ENCODE data around the gene DNAJC30.

Gene DNAJC30

DNA sequence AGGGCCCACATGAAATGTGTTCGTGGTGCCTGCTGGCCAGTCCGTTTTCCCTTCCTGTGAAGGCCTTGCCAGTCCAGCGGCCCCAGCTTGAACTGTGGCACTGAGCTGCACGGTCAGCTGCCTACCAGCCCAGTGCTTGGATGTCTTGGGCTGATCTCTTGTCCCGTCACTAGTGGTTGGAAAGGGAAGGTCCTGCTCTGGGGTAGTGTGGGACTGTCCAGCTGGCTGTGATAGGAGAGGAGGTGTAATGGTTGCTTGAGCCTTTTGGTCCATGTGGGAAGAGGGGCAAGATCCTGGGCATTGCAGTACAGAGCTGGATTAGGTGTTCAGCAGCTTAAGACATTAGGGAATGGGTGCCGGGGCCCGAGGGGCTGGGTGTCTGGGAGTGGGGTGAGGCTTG, 15.2 kb upstream of the DNAJC30 start:
- Histone ChIP-seq H3K9me2 (replicated peaks; ENCODE audit: control insufficient read depth, low read length) (no peaks in the 10 kb centered on the region), H4K20me1 (ENCODE audit: control insufficient read depth, insufficient read depth, low read depth, low read length) (no peaks in the 10 kb centered on the region), H3K4me3 (ENCODE audit: low read length) (no peak overlapping the region), H3K79me2 (ENCODE audit: control insufficient read depth, low read length) (no peaks in the 10 kb centered on the region), H3K27ac (ENCODE audit: low read depth, low read length) (no peak overlapping the region), H3K9me3 (ENCODE audit: control insufficient read depth, insufficient read depth, low read length) (no peaks in the 10 kb centered on the region), H3K4me1 (ENCODE audit: control insufficient read depth, low read length) (no peaks in the 10 kb centered on the region), H3F3A (ENCODE audit: control insufficient read depth, insufficient read depth) (no peaks in the 10 kb centered on the region), H3K4me2 (ENCODE audit: low read length) (no peak overlapping the region), H3K27me3 (ENCODE audit: control insufficient read depth, low read length) (no peaks in the 10 kb centered on the region), H3K36me3 (ENCODE audit: control insufficient read depth, low read length) (peaks cover 59% of the 10 kb centered on the region)
- TF ChIP-seq, protein P1, sequence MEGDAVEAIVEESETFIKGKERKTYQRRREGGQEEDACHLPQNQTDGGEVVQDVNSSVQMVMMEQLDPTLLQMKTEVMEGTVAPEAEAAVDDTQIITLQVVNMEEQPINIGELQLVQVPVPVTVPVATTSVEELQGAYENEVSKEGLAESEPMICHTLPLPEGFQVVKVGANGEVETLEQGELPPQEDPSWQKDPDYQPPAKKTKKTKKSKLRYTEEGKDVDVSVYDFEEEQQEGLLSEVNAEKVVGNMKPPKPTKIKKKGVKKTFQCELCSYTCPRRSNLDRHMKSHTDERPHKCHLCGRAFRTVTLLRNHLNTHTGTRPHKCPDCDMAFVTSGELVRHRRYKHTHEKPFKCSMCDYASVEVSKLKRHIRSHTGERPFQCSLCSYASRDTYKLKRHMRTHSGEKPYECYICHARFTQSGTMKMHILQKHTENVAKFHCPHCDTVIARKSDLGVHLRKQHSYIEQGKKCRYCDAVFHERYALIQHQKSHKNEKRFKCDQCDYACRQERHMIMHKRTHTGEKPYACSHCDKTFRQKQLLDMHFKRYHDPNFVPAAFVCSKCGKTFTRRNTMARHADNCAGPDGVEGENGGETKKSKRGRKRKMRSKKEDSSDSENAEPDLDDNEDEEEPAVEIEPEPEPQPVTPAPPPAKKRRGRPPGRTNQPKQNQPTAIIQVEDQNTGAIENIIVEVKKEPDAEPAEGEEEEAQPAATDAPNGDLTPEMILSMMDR (IDR thresholded peaks at IDR 0.05; ENCODE audit: low read depth, low read length, poor library complexity, severe bottlenecking): no peak
- no peak for TF ChIP-seq EZH2phosphoT487 (IDR thresholded peaks at IDR 0.05; ENCODE audit: borderline replicate concordance, low read length)

GRCh38 chr7:73696372-73696771, 13.1 kb upstream of the DNAJC30 start:
- Histone ChIP-seq H3F3A (ENCODE audit: control insufficient read depth, insufficient read depth) (no peaks in the 10 kb centered on the region), H3K27ac (ENCODE audit: low read depth, low read length) (no peak overlapping the region), H3K4me1 (ENCODE audit: control insufficient read depth, low read length) (no peaks in the 10 kb centered on the region), H3K4me3 (ENCODE audit: low read length) (no peak overlapping the region), H4K20me1 (ENCODE audit: control insufficient read depth, insufficient read depth, low read depth, low read length) (no peaks in the 10 kb centered on the region), H3K4me2 (ENCODE audit: low read length) (no peak overlapping the region), H3K9me2 (replicated peaks; ENCODE audit: control insufficient read depth, low read length) (no peaks in the 10 kb centered on the region), H3K27me3 (ENCODE audit: control insufficient read depth, low read length) (no peaks in the 10 kb centered on the region), H3K79me2 (ENCODE audit: control insufficient read depth, low read length) (no peaks in the 10 kb centered on the region), H3K36me3 (ENCODE audit: control insufficient read depth, low read length) (peaks cover 79% of the 10 kb centered on the region), H3K9me3 (ENCODE audit: control insufficient read depth, insufficient read depth, low read length) (no peaks in the 10 kb centered on the region)
- TF ChIP-seq, protein P1 (IDR thresholded peaks at IDR 0.05; ENCODE audit: low read depth, low read length, poor library complexity, severe bottlenecking): no peak
- no peak for TF ChIP-seq EZH2phosphoT487 (IDR thresholded peaks at IDR 0.05; ENCODE audit: borderline replicate concordance, low read length)

GRCh38 chr7:73690646-73691045, 7.4 kb upstream of the DNAJC30 start:
- H3K9me2 ChIP-seq (replicated peaks; ENCODE audit: control insufficient read depth, low read length): no peaks in the 10 kb centered on the region
- H3K4me2 ChIP-seq (ENCODE audit: low read length): no peak overlapping the region
- H3K4me3 ChIP-seq (ENCODE audit: low read length): no peak overlapping the region
- no peak for TF ChIP-seq EZH2phosphoT487 (IDR thresholded peaks at IDR 0.05; ENCODE audit: borderline replicate concordance, low read length)
- TF ChIP-seq, protein P1 (IDR thresholded peaks at IDR 0.05; ENCODE audit: low read depth, low read length, poor library complexity, severe bottlenecking): no peak
- no peaks in the 10 kb centered on the region for H3F3A ChIP-seq (ENCODE audit: control insufficient read depth, insufficient read depth)
- H3K36me3 ChIP-seq (ENCODE audit: control insufficient read depth, low read length): peaks cover 82% of the 10 kb centered on the region
- H3K79me2 ChIP-seq (ENCODE audit: control insufficient read depth, low read length): peaks cover 35% of the 10 kb centered on the region
- no peaks in the 10 kb centered on the region for H3K4me1 ChIP-seq (ENCODE audit: control insufficient read depth, low read length)
- H3K27ac ChIP-seq (ENCODE audit: low read depth, low read length): no peak overlapping the region
- no peaks in the 10 kb centered on the region for H3K27me3 ChIP-seq (ENCODE audit: control insufficient read depth, low read length)
- H3K9me3 ChIP-seq (ENCODE audit: control insufficient read depth, insufficient read depth, low read length): no peaks in the 10 kb centered on the region
- H4K20me1 ChIP-seq (ENCODE audit: control insufficient read depth, insufficient read depth, low read depth, low read length): peaks cover 3% of the 10 kb centered on the region; the same call in 1 of the 2 replicates

Data from DOHH2 (cell line).